HepG2 (cell line): Measurements from ENCODE around the gene CASKIN1. TPM values are rescaled to one million over a fixed set of nuclear protein-coding genes. Genes with fewer than 3 reads are reported as not detected.

Experiments
- ATAC-seq: fragments of 200-7000 bp; cut with Tn5 transposase; 3 replicates; pipeline ENCODE4 v1.9.1; 2020; ENCODE audit warnings: mild to moderate bottlenecking, moderate library complexity
- BruUV-seq: library from RNA; stranded (reverse); fragments of 400-500 nt; replicated peaks from 2 replicates; lab custom pipeline; 2021; lab: Mats Ljungman, UMichigan
- CTCF ChIA-PET: fragments of 300-600 bp; formaldehyde crosslinking; extraction: SDS; loops from one replicate; lab custom pipeline; 2021; ENCODE audit warnings: low total read pairs, inconsistent platforms, low intra/inter-chr PET ratio; lab: Yijun Ruan, JAX
- POLR2A ChIA-PET: fragments of 350-600 bp; sonication (Branson Sonifier 250); formaldehyde crosslinking; loops from one replicate; lab custom pipeline; 2020; ENCODE audit warnings: antibody characterized with exemption, inconsistent platforms; lab: Yijun Ruan, JAX
- DNase-seq: peaks from one replicate; pipeline ENCODE4 v3.0.0-alpha.2; 2015; ENCODE audit warnings: low spot score
- FAIRE-seq: peaks from 3 replicates; lab custom pipeline; 2011; peaks lifted over from hg19 to GRCh38; lab: Jason Lieb, UNC
- H2AFZ ChIP-seq: one replicate; pipeline ENCODE4 v1.6.1; 2011; ENCODE audit warnings: low read length, inconsistent platforms
- H3K27ac ChIP-seq: fragments of 300-600 bp; 3 replicates; pipeline ENCODE4 v1.8.0; 2011; ENCODE audit warnings: mixed run types, mild to moderate bottlenecking, mixed read lengths, low read length, inconsistent platforms; ENCODE audit not compliant: insufficient read depth; ENCODE audit errors: extremely low read length
- H3K27me3 ChIP-seq, 2 experiments: fragments of 200-600 bp in 1 of 2; 2 replicates in 1 of 2; 3 replicates in 1 of 2; pipeline versions ENCODE4 v1.6.0 to v1.8.0; 2011; ENCODE audit warnings: low read length in 2 of 2, mild to moderate bottlenecking in 2 of 2, moderate library complexity in 2 of 2, inconsistent platforms in 1 of 2; ENCODE audit not compliant: insufficient read depth in 2 of 2, control insufficient read depth in 1 of 2
- H3K36me3 ChIP-seq, 2 experiments: fragments of 200-600 bp in 1 of 2; replicated peaks in 1 of 2; 2 replicates in 1 of 2; 3 replicates in 1 of 2; pipeline versions ENCODE4 v1.5.1 to v1.8.0; 2011; ENCODE audit warnings: low read length in 2 of 2, inconsistent platforms in 1 of 2; ENCODE audit not compliant: insufficient read depth in 2 of 2, control insufficient read depth in 1 of 2
- H3K4me1 ChIP-seq: 2 replicates; pipeline ENCODE4 v1.5.1; 2012; ENCODE audit warnings: low read length, inconsistent platforms; ENCODE audit not compliant: insufficient read depth
- H3K4me2 ChIP-seq: 2 replicates; pipeline ENCODE4 v1.6.0; 2011; ENCODE audit warnings: low read depth, low read length, inconsistent platforms
- H3K4me3 ChIP-seq, 3 experiments: fragments of 200-600 bp in 1 of 3; sonication (generic), shearing (Covaris generic) in 1 of 3; replicated peaks in 1 of 3; 2 replicates each; pipeline ENCODE4 v1.5.1; 2011 to 2016; ENCODE audit warnings: low read length in 3 of 3, inconsistent platforms in 2 of 3, low read depth in 2 of 3, mild to moderate bottlenecking in 2 of 3, control low read depth in 1 of 3, mixed read lengths in 1 of 3; ENCODE audit not compliant: insufficient read depth in 1 of 3
- H3K79me2 ChIP-seq: one replicate; pipeline ENCODE4 v1.6.1; 2011; ENCODE audit warnings: low read length, inconsistent platforms; ENCODE audit not compliant: insufficient read depth
- H3K9ac ChIP-seq: 2 replicates; pipeline ENCODE4 v1.6.0; 2011; ENCODE audit warnings: mild to moderate bottlenecking, low read depth, low read length, inconsistent platforms; ENCODE audit not compliant: insufficient read depth
- H3K9me3 ChIP-seq: 2 replicates; pipeline ENCODE4 v1.5.1; 2012; ENCODE audit warnings: mild to moderate bottlenecking, low read length
- H4K20me1 ChIP-seq: 2 replicates; pipeline ENCODE4 v1.6.0; 2011; ENCODE audit warnings: inconsistent platforms, mild to moderate bottlenecking, low read length, moderate library complexity; ENCODE audit not compliant: insufficient read depth
- EP300 ChIP-seq, 3 experiments: sonication (generic) in 1 of 3; formaldehyde crosslinking in 1 of 3; IDR thresholded peaks; 2 replicates each; pipeline versions ENCODE4 v1.5.1 to v1.6.1; 2011 to 2020; ENCODE audit warnings: low read depth in 2 of 3, low read length in 2 of 3, borderline replicate concordance in 1 of 3, improper control_type of control experiment in 1 of 3, mild to moderate bottlenecking in 1 of 3, missing genetic modification reagents in 1 of 3, moderate library complexity in 1 of 3
- KDM3A ChIP-seq: IDR thresholded peaks from 2 replicates; pipeline ENCODE4 v1.6.1; 2018; ENCODE audit warnings: low read depth, missing compliant biosample characterization
- PCBP1 ChIP-seq: fragments of 200-400 bp; formaldehyde crosslinking; IDR thresholded peaks from 2 replicates; pipeline ENCODE4 v1.6.1; 2017; ENCODE audit warnings: mild to moderate bottlenecking, low read depth, low read length, borderline replicate concordance
- PHB2 ChIP-seq: fragments of 450-650 bp; IDR thresholded peaks from 2 replicates; pipeline ENCODE4 v1.6.1; 2018; ENCODE audit not compliant: partially characterized antibody
- RFX3 ChIP-seq: IDR thresholded peaks from 2 replicates; pipeline ENCODE4 v1.6.1; 2016; ENCODE audit warnings: missing biosample characterization, missing genetic modification reagents
- ZNF577 ChIP-seq: sonication (generic); formaldehyde crosslinking; IDR thresholded peaks from 2 replicates; pipeline ENCODE4 v1.4.0; 2020; ENCODE audit warnings: mild to moderate bottlenecking, low read depth, missing genetic modification reagents, borderline replicate concordance
- ZNF720 ChIP-seq: sonication (generic); formaldehyde crosslinking; IDR thresholded peaks from 2 replicates; pipeline ENCODE4 v1.4.0; 2020; ENCODE audit warnings: missing genetic modification reagents
- WGBS: methylation state at CpG from one replicate; pipeline ENCODE4 v1.1.6; 2017; ENCODE audit warnings: low lambda C conversion rate; 5-methylcytosine and 5-hydroxymethylcytosine counted together
- in situ Hi-C: cut with HindIII; loops from 2 replicates; pipeline ENCODE4 v1.10.0; 2017; ENCODE audit warnings: low pct_unique_long_range_greater_than_20kb; ENCODE audit not compliant: extremely low pct_ligation_motif_present
- intact Hi-C: fragments of 100-400 bp; cut with micrococcal nuclease; formaldehyde crosslinking; loops from one replicate; pipeline ENCODE4 v1.10.0; 2022; ENCODE audit not compliant: unreplicated experiment
- polyA plus RNA-seq, 8 experiments: library from polyadenylated mRNA; depleted of rRNA in 3 of 8; stranded (reverse) in 7 of 8; unstranded in 1 of 8; fragments of >200 nt; fragmentation: Illumina TruSeq in 4 of 8; extraction: Trizol in 4 of 8; gene quantifications; 2 replicates each; pipeline versions ENCODE4 v1.2.1 to v1.2.3, GENCODE V29; 2011 to 2016; ENCODE audit warnings: low read depth in 4 of 8, missing spikeins in 1 of 8, mixed read lengths in 1 of 8; ENCODE audit not compliant: insufficient read depth in 1 of 8
- total RNA-seq, 5 experiments: library from RNA; depleted of rRNA; stranded (reverse); fragments of >200 nt; fragmentation: Illumina TruSeq; extraction: Trizol; gene quantifications; 2 replicates each; pipeline ENCODE4 v1.2.3, GENCODE V29; 2016; ENCODE audit warnings: low read depth in 1 of 5
- TF ChIP-seq, protein P1 (sequence below): sonication (generic); formaldehyde crosslinking; IDR thresholded peaks from 2 replicates; pipeline ENCODE4 v1.4.0; 2020; ENCODE audit warnings: missing genetic modification reagents

Gene CASKIN1
- total and polyA plus RNA-seq, 2 of the 13 experiments (the other 11 are each of a cell fraction or from before 2014, with no cell fraction given) = 1.2 to 2.2 TPM

DNA sequence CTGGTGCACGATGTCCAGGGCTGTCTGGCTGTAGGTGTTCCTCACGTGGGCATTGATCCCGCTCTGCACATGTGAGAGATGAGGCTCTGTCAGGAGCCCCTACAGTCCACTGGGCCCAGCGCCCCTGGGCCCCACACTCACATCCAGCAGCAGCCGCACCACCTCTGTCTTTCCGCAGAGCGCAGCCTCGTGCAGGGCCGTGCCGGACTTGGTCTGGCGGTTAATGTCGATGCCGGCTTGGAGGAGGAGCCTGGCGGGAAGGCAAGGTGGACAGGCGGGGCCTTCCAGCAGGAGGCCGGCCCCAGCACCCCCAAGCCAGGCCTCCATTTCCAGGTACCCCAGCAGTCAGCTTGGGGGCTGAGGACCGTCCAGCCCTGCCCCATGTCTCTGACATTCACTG lies 9.2 kb downstream of the CASKIN1 start:
- intact Hi-C loops = no loop called here
- no peak for FAIRE-seq
- Histone ChIP-seq H3K27ac (no peak overlapping the region), H3K79me2 (no peaks in the 10 kb centered on the region), H3K9ac (no peak overlapping the region), H3K4me3 (no peak overlapping the region), H3K9me3 (no peaks in the 10 kb centered on the region), H3K4me1 (peaks cover 37% of the 10 kb centered on the region), H3K4me2 (no peak overlapping the region), H2AFZ (no peak overlapping the region), H3K27me3 (no peaks in the 10 kb centered on the region), H4K20me1 (no peaks in the 10 kb centered on the region), H3K36me3 (no peaks in the 10 kb centered on the region)
- 76% methylated on average over 9 of the region's 17 CpGs for WGBS
- in situ Hi-C loops = no loop called here
- DNase-seq = no peak
- POLR2A ChIA-PET = interaction anchor here (1.1 to 1.5 kb wide), 2 partner anchors 32 to 47 kb away, joined by 3 to 9 read pairs; partner anchors contain the start of gene TRAF7
- CTCF ChIA-PET = no interaction called here
- no peak for TF ChIP-seq PHB2
- no peak for TF ChIP-seq KDM3A (CRISPR knock-in tag)
- TF ChIP-seq RFX3 = no peak
- no peak for TF ChIP-seq PCBP1
- no peak for TF ChIP-seq ZNF720 (CRISPR knock-in tag)
- no peak for TF ChIP-seq ZNF577 (CRISPR knock-in tag)
- TF ChIP-seq, protein P1, sequence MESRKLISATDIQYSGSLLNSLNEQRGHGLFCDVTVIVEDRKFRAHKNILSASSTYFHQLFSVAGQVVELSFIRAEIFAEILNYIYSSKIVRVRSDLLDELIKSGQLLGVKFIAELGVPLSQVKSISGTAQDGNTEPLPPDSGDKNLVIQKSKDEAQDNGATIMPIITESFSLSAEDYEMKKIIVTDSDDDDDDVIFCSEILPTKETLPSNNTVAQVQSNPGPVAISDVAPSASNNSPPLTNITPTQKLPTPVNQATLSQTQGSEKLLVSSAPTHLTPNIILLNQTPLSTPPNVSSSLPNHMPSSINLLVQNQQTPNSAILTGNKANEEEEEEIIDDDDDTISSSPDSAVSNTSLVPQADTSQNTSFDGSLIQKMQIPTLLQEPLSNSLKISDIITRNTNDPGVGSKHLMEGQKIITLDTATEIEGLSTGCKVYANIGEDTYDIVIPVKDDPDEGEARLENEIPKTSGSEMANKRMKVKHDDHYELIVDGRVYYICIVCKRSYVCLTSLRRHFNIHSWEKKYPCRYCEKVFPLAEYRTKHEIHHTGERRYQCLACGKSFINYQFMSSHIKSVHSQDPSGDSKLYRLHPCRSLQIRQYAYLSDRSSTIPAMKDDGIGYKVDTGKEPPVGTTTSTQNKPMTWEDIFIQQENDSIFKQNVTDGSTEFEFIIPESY = peak; percentile 65; the same call in 1 of the 2 replicates
- no peak for TF ChIP-seq EP300 (IDR thresholded peaks at IDR 0.05; ENCODE audit: low read depth in 2 of 2, low read length in 2 of 2)
- no peak for TF ChIP-seq EP300 (CRISPR knock-in tag; IDR thresholded peaks at IDR 0.05; ENCODE audit: borderline replicate concordance)
- no peak for ATAC-seq
- no TSS peak for BruUV-seq
